NB4 (cell line): ENCODE data around the gene MEG3.

ENCODE experiments used
- MYC ChIP-seq: IDR thresholded peaks from 2 replicates; pipeline ENCODE4 v1.6.1; 2011; ENCODE audit warnings: low read depth, low read length
- POLR2A ChIP-seq: IDR thresholded peaks from 2 replicates; pipeline ENCODE4 v1.6.1; 2011; ENCODE audit warnings: mild to moderate bottlenecking; ENCODE audit not compliant: insufficient read length; ENCODE audit errors: extremely low read depth
- TF ChIP-seq, protein P1 (sequence below): IDR thresholded peaks from one replicate; pipeline ENCODE4 v1.5.1; 2012; ENCODE audit warnings: low read depth, low read length
- TF ChIP-seq, protein P2 (sequence below): IDR thresholded peaks from 2 replicates; pipeline ENCODE4 v1.6.1; 2011; ENCODE audit warnings: low read depth, low read length

DNA sequence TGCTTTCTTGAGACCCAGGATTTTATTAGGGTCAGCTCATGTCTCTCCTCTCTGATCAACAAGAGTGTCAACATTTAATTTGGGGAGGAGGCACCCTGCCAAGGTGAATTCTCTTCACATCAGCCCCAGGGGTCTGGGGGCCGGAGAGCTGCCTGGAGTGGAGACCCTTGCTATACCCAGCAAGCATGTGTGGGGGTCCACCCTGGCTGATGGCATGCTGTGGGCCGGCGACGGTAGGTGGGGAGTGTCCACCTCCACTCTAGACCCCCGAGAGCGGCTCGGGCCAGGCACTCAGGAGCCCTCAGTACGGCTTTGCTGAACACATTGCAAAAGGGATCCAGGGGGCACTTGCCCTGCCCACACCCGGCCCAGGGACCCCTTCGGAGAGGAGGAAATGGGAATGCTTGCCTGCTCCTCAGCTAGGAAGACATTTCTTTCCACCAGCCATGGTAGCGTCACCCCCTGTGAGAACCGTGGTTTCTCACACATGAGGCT, 10.4 kb downstream of the MEG3 start:
- TF ChIP-seq, protein P1, sequence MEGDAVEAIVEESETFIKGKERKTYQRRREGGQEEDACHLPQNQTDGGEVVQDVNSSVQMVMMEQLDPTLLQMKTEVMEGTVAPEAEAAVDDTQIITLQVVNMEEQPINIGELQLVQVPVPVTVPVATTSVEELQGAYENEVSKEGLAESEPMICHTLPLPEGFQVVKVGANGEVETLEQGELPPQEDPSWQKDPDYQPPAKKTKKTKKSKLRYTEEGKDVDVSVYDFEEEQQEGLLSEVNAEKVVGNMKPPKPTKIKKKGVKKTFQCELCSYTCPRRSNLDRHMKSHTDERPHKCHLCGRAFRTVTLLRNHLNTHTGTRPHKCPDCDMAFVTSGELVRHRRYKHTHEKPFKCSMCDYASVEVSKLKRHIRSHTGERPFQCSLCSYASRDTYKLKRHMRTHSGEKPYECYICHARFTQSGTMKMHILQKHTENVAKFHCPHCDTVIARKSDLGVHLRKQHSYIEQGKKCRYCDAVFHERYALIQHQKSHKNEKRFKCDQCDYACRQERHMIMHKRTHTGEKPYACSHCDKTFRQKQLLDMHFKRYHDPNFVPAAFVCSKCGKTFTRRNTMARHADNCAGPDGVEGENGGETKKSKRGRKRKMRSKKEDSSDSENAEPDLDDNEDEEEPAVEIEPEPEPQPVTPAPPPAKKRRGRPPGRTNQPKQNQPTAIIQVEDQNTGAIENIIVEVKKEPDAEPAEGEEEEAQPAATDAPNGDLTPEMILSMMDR = no peak
- TF ChIP-seq POLR2A (no peak), MYC (no peak)
- TF ChIP-seq, protein P2, sequence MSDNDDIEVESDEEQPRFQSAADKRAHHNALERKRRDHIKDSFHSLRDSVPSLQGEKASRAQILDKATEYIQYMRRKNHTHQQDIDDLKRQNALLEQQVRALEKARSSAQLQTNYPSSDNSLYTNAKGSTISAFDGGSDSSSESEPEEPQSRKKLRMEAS = no peak
